ENCODE measurements around the gene FCGR2B. TPM values are rescaled to one million over a fixed set of nuclear protein-coding genes. Genes with fewer than 3 reads are reported as not detected.
A peak's percentile ranks its signal among the peaks of the same experiment; 100 is the strongest.
"Not testable (repeated sequence)": the region's sequence is repeated elsewhere in the genome, so short reads cannot be mapped to it uniquely, and the experiment has no call there.

The FCGR2B gene
- total RNA-seq, 2 donors from 2014 or later: 1.9 to 5.7 TPM

- no peak overlapping the region for H3K27ac ChIP-seq
- WGBS: 72% methylated on average over 8 of the region's 8 CpGs
- no peak for DNase-seq (ENCODE audit: low spot score)
- no peak overlapping the region for H3K4me3 ChIP-seq
- H3K4me1 ChIP-seq (replicated peaks): no peaks in the 10 kb centered on the region
- no peaks in the 10 kb centered on the region for H3K9me3 ChIP-seq
- H3K27me3 ChIP-seq (replicated peaks; ENCODE audit: insufficient read depth): no peaks in the 10 kb centered on the region
- intact Hi-C loops (cut with DNase I): no loop called here
- TF ChIP-seq CTCF (IDR thresholded peaks at IDR 0.05) (no peak), POLR2A (IDR thresholded peaks at IDR 0.05) (no peak), POLR2AphosphoS5 (IDR thresholded peaks at IDR 0.05) (no peak)
- no peaks in the 10 kb centered on the region for H3K36me3 ChIP-seq
These were observed 58.9 kb downstream of the FCGR2B start for GRCh38 chr1:161721738-161722343.

GRCh38 chr1:161722406-161722805, 59.5 kb downstream of the FCGR2B start:
- no peaks in the 10 kb centered on the region for H3K27me3 ChIP-seq (replicated peaks; ENCODE audit: insufficient read depth)
- TF ChIP-seq CTCF (IDR thresholded peaks at IDR 0.05) (no peak), POLR2A (IDR thresholded peaks at IDR 0.05) (no peak), POLR2AphosphoS5 (IDR thresholded peaks at IDR 0.05) (no peak)
- H3K4me1 ChIP-seq (replicated peaks): no peaks in the 10 kb centered on the region
- WGBS: 83% methylated on average over 1 of the region's 1 CpG
- H3K36me3 ChIP-seq: no peaks in the 10 kb centered on the region
- H3K27ac ChIP-seq: no peak overlapping the region
- DNase-seq (ENCODE audit: low spot score): no peak
- no peak overlapping the region for H3K4me3 ChIP-seq
- no peaks in the 10 kb centered on the region for H3K9me3 ChIP-seq
- intact Hi-C loops (cut with DNase I): no loop called here

GRCh38 chr1:161723459-161724141, 60.7 kb downstream of the FCGR2B start:
- Histone ChIP-seq H3K4me3 (no peak overlapping the region), H3K4me1 (replicated peaks) (no peaks in the 10 kb centered on the region), H3K9me3 (no peaks in the 10 kb centered on the region), H3K27ac (no peak overlapping the region), H3K27me3 (replicated peaks; ENCODE audit: insufficient read depth) (no peaks in the 10 kb centered on the region), H3K36me3 (no peaks in the 10 kb centered on the region)
- TF ChIP-seq POLR2AphosphoS5 (IDR thresholded peaks at IDR 0.05) (peak; percentile 56), POLR2A (IDR thresholded peaks at IDR 0.05) (no peak)
- WGBS: 74% methylated on average over 8 of the region's 8 CpGs
- intact Hi-C loops (cut with DNase I): no loop called here
- peak; percentile 30 for DNase-seq (ENCODE audit: low spot score)

- H3K9me3 ChIP-seq; H3K27me3 ChIP-seq (replicated peaks; ENCODE audit: insufficient read depth); H3K4me1 ChIP-seq (replicated peaks); DNase-seq (ENCODE audit: low spot score); intact Hi-C loops (cut with DNase I); H3K36me3 ChIP-seq: not testable (repeated sequence)
- Histone ChIP-seq H3K27ac (peak overlapping the region; percentile 62 to 80), H3K4me3 (peak overlapping the region; percentile 53 to 64)
- WGBS: 50% methylated on average over 22 of the region's 22 CpGs
These were observed 62.4 kb downstream of the FCGR2B start for GRCh38 chr1:161725258-161725907.

GRCh38 chr1:161725908-161726472, 63.0 kb downstream of the FCGR2B start:
- TF ChIP-seq CTCF (IDR thresholded peaks at IDR 0.05) (peak in 1 of 4 experiments; percentile 36), POLR2A (IDR thresholded peaks at IDR 0.05) (no peak)
- peak; percentile 33 for DNase-seq (ENCODE audit: low spot score)
- Histone ChIP-seq H3K4me3 (peak overlapping the region; percentile 53 to 64), H3K27ac (peak overlapping the region; percentile 62 to 80), H3K36me3 (no peaks in the 10 kb centered on the region), H3K9me3 (no peaks in the 10 kb centered on the region), H3K27me3 (replicated peaks; ENCODE audit: insufficient read depth) (no peaks in the 10 kb centered on the region), H3K4me1 (replicated peaks) (no peaks in the 10 kb centered on the region)
- intact Hi-C loops (cut with DNase I): no loop called here
- WGBS: under 1% methylated on average over 34 of the region's 34 CpGs
